PC-3 (cell line): ENCODE results near the gene SLC2A9.

Source experiments
- CTCF ChIP-seq: fragments of 300-600 bp; sonication (generic); conservative IDR thresholded peaks from 2 replicates; pipeline ENCODE4 v1.5.1; 2017; ENCODE audit warnings: antibody characterized with exemption, low read depth, mild to moderate bottlenecking, low read length
- EZH2 ChIP-seq: fragments of 300-600 bp; sonication (generic); IDR thresholded peaks from one replicate; pipeline ENCODE4 v1.6.1; 2017; ENCODE audit warnings: antibody characterized with exemption, mild to moderate bottlenecking, low read length; ENCODE audit not compliant: unreplicated experiment
- EZH2phosphoT487 ChIP-seq: fragments of 300-600 bp; sonication (generic); IDR thresholded peaks from 2 replicates; pipeline ENCODE4 v1.6.1; 2018; ENCODE audit warnings: mild to moderate bottlenecking, antibody characterized with exemption, low read length, borderline replicate concordance

GRCh38 chr4:9904976-9905587, 116.2 kb downstream of the SLC2A9 start:
- TF ChIP-seq CTCF (no peak), EZH2phosphoT487 (no peak), EZH2 (no peak)
